Left ventricle myocardium inferior (tissue), 1 donor: ENCODE results near the gene LCN6. TPM values are rescaled to one million over a fixed set of nuclear protein-coding genes. Genes with fewer than 3 reads are reported as not detected.

Experiments used
- DNase-seq: peaks from one replicate; pipeline ENCODE4 v3.0.0-alpha.2; 2020
- H3K27ac ChIP-seq: fragments of 200-600 bp; replicated peaks from 2 replicates; pipeline ENCODE4 v1.8.0; 2021
- H3K27me3 ChIP-seq: fragments of 200-600 bp; 2 replicates; pipeline ENCODE4 v1.8.0; 2021; ENCODE audit warnings: low read depth
- H3K36me3 ChIP-seq: fragments of 200-600 bp; 2 replicates; pipeline ENCODE4 v1.8.0; 2021
- H3K4me1 ChIP-seq: fragments of 200-600 bp; 2 replicates; pipeline ENCODE4 v1.8.0; 2021
- H3K4me3 ChIP-seq: fragments of 200-600 bp; 2 replicates; pipeline ENCODE4 v1.8.0; 2021; ENCODE audit warnings: mild to moderate bottlenecking, moderate library complexity
- H3K9me3 ChIP-seq: fragments of 200-600 bp; replicated peaks from 2 replicates; pipeline ENCODE4 v1.8.0; 2021
- intact Hi-C: fragments of 100-400 bp; cut with micrococcal nuclease; formaldehyde crosslinking; loops from one replicate; pipeline ENCODE4 v1.11.0; 2022
- total RNA-seq: library from RNA; stranded (reverse); fragmentation: NEBNext Ultra II Directional; extraction: Animal tissue kit (Norgen Biotek cat#: 25700); gene quantifications from one replicate; pipeline ENCODE4 v1.2.1, GENCODE V29; 2021
- TF ChIP-seq, protein P1 (sequence below): fragments of 200-600 bp; IDR thresholded peaks from 2 replicates; pipeline ENCODE4 v1.8.0; 2021; ENCODE audit warnings: antibody characterized with exemption, mild to moderate bottlenecking, borderline replicate concordance
- donor health status: DM: no; HTN: yes; CAD: no; lungs with severe emphysema.

LCN6 gene
- total RNA-seq, 1 donor from 2014 or later = 14.6 TPM

DNA sequence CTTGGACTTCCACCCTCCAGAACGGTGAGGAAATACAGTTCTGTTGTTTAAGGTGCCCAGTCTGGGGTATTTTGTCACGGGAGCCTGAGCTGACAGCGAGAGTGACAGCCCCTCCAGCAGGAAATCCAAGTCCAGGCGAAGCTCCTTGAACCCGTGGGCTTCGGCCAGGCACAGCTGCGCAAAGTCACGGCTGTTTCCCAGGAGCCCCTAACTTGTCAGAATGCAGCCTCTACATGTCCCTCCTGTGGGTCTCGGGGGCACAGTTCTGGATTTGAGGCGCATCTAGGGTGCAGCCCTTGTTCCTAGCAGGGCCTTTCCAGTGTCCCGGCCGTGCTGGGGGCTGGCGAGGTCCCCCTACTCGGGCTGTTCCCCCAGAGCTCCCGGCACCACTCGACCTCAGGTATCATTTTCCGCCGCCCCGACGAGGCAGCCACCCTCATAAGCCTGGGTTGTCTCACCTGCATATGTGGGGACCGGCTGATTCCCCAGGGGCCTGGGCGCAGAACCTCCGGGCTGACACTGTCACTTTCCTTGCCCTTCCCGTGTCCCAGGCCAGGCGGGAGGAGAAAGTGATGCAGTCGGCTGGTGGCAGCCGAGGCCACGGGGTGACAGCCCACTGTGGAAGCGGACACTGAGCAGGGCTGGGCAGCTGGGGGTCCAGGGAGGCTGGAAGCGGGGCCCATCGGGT, 5.2 kb upstream of the LCN6 start:
- no peak overlapping the region for H3K4me3 ChIP-seq
- intact Hi-C loops = no loop called here
- peaks cover 17% of the 10 kb centered on the region for H3K9me3 ChIP-seq
- TF ChIP-seq, protein P1, sequence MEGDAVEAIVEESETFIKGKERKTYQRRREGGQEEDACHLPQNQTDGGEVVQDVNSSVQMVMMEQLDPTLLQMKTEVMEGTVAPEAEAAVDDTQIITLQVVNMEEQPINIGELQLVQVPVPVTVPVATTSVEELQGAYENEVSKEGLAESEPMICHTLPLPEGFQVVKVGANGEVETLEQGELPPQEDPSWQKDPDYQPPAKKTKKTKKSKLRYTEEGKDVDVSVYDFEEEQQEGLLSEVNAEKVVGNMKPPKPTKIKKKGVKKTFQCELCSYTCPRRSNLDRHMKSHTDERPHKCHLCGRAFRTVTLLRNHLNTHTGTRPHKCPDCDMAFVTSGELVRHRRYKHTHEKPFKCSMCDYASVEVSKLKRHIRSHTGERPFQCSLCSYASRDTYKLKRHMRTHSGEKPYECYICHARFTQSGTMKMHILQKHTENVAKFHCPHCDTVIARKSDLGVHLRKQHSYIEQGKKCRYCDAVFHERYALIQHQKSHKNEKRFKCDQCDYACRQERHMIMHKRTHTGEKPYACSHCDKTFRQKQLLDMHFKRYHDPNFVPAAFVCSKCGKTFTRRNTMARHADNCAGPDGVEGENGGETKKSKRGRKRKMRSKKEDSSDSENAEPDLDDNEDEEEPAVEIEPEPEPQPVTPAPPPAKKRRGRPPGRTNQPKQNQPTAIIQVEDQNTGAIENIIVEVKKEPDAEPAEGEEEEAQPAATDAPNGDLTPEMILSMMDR = no peak
- DNase-seq = no peak
- H3K36me3 ChIP-seq = no peaks in the 10 kb centered on the region
- peaks cover 21% of the 10 kb centered on the region for H3K4me1 ChIP-seq
- H3K27me3 ChIP-seq = no peaks in the 10 kb centered on the region
- H3K27ac ChIP-seq = no peak overlapping the region

- Histone ChIP-seq H3K4me1 (peaks cover 34% of the 10 kb centered on the region), H3K4me3 (no peak overlapping the region), H3K27me3 (no peaks in the 10 kb centered on the region), H3K36me3 (no peaks in the 10 kb centered on the region), H3K27ac (no peak overlapping the region), H3K9me3 (peaks cover 17% of the 10 kb centered on the region)
- intact Hi-C loops = no loop called here
- TF ChIP-seq, protein P1 = no peak
- no peak for DNase-seq
These were observed 3.5 kb upstream of the LCN6 start for GRCh38 chr9:136751814-136752213.

DNA sequence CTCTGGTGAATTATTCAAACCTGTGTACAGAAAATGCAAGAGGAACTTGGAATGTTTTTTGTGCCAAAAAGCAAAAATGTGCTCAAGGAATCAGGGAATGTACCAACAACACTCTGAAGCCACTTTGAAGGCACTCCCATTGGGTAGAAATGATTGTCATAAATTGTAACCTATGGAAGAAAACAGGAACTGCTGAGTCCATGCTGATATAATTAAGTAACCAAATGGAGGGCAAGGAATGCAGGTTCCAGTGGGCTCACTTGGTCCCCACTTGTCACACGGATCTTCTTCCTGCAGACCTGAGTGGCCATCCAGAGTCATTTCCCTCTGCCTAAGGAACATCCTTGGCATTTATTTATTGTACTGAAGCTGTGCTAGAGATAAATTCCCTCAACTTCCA, 2.9 kb upstream of the LCN6 start:
- Histone ChIP-seq H3K4me1 (peaks cover 39% of the 10 kb centered on the region), H3K4me3 (no peak overlapping the region), H3K36me3 (no peaks in the 10 kb centered on the region), H3K27ac (no peak overlapping the region), H3K9me3 (peaks cover 14% of the 10 kb centered on the region), H3K27me3 (no peaks in the 10 kb centered on the region)
- no peak for DNase-seq
- TF ChIP-seq, protein P1 = no peak
- intact Hi-C loops = no loop called here

- intact Hi-C loops = no loop called here
- H3K27ac ChIP-seq = peak overlapping the region; percentile 90
- no peaks in the 10 kb centered on the region for H3K27me3 ChIP-seq
- no peak overlapping the region for H3K4me3 ChIP-seq
- DNase-seq = no peak
- peaks cover 39% of the 10 kb centered on the region for H3K4me1 ChIP-seq
- H3K36me3 ChIP-seq = no peaks in the 10 kb centered on the region
- TF ChIP-seq, protein P1 = no peak
- peaks cover 13% of the 10 kb centered on the region for H3K9me3 ChIP-seq
These were observed 2.2 kb upstream of the LCN6 start for GRCh38 chr9:136750526-136750925.

GRCh38 chr9:136748666-136749611, 614 bp upstream of the LCN6 start:
- peak; percentile 68 for DNase-seq
- H3K4me1 ChIP-seq = peaks cover 39% of the 10 kb centered on the region
- TF ChIP-seq, protein P1 = no peak
- intact Hi-C loops = no loop called here
- peak overlapping the region; percentile 90 for H3K27ac ChIP-seq
- no peaks in the 10 kb centered on the region for H3K36me3 ChIP-seq
- H3K27me3 ChIP-seq = peaks cover 2% of the 10 kb centered on the region
- H3K4me3 ChIP-seq = peak overlapping the region; percentile 23
- H3K9me3 ChIP-seq = peaks cover 13% of the 10 kb centered on the region
